OCI-LY7 (cell line): Measurements from ENCODE around the gene RMDN3.

Experiments
- CTCF ChIP-seq: fragments of 200-600 bp; sonication (generic); conservative IDR thresholded peaks from 2 replicates; pipeline ENCODE4 v1.5.1; 2014; ENCODE audit warnings: mild to moderate bottlenecking, antibody characterized with exemption, low read length, moderate library complexity, mixed read lengths
- EZH2phosphoT487 ChIP-seq: fragments of 200-600 bp; sonication (generic); IDR thresholded peaks from 2 replicates; pipeline ENCODE4 v1.6.1; 2018; ENCODE audit warnings: low read depth, borderline replicate concordance, mild to moderate bottlenecking, mixed run types, antibody characterized with exemption, low read length, moderate library complexity, mixed read lengths

- TF ChIP-seq CTCF (no peak), EZH2phosphoT487 (no peak)
Observed at GRCh38 chr15:40744815-40745152, 10.3 kb downstream of the RMDN3 start.
